Measurements from ENCODE around the gene CERKL.

CERKL gene

GRCh38 chr2:181626671-181627070 lies 30.2 kb downstream of the CERKL start:
- ATAC-seq: no peak

DNA sequence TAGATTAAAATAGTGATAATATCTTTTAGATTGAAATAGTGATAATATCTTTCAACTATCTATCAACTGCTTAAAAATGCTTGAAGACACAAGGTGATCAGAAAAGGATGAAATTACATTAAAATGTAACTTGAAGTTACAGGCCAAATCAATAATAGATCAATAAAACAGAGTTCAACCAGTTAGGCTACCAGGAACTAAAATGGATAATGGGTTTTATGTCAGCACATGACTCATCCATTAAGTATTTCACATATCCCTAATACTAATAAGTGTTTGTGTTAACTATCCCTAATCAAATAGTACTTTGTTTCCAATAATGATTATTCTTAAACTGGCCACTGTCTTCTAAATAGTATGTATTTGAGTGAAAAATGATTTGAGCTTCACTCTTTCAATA lies 33.7 kb downstream of the CERKL start:
- no peak for ATAC-seq

- ATAC-seq: no peak
Measured at GRCh38 chr2:181621779-181622490, 35.0 kb downstream of the CERKL start.

- ATAC-seq: no peak
Measured at GRCh38 chr2:181619516-181619915, 37.4 kb downstream of the CERKL start.

DNA sequence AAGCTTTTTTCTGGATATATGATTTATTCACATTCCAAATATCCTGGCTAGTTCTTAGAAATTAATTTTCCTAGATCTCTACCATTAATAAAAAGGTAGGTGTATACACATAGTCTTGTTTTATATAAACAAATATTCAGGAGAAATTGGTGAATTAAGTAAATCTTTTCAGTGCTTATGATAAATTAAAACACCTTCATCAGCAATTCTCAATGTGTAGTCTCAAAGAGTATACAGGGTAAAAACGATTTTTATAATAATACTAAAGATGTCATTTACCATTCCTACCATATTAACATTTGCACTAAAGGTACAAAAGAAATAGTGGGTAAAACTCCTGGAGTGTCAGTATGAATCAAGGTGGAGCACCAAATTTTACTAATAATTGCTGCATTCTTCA lies 40.2 kb downstream of the CERKL start:
- no peak for ATAC-seq

DNA sequence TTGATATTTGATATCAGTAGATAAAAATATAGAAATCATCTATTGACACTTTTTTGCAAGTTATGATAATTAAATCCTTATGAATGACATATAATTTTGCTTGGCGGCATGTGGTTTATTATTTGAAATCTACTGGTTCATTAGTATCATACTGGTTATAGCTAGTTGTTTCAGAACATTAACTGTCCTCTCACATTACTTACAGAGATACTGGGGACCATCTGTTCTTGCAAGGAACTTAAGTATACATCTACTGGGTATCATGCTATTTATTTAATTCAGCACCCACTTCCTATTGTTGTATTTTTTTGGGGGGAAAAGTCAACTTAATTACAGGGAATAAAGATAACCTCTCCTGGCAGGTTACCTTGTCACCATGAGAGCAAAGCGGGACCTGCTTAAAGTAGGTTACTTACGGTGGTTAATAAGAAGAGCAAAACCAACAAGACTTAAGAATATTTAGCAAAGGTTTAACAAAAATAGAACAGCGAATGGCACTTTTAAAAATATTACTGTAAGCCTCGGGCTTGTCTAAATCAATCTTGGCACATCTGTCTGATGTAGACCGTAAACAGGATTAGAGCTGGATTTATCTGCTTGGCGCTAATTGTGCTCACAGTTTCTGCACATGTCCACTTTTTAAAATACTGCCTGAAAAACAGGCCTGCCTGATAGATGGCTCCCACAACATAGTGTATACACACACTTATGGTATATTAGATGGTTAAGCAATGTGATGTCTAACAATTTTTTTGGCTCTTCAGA lies 41.8 kb downstream of the CERKL start:
- no peak for ATAC-seq

DNA sequence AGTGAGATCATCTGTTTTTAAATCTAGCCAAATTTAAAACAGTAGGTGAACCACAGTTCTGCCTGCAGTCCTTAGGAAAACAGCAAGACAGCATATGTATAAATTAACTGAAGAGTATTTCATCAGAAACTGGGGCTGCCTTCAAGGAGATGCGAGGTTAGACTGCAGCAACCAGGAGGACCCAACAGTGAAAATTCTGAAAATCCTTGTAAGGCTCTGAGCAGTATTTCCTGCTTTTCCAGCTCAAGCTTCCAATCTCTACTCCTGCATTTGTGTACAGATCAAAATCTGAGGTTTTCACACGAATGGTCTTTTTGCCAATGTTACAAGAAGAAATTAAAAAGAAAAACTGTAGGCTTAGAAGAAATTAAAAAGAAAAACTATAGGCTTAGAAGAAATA lies 43.7 kb downstream of the CERKL start:
- no peak for ATAC-seq

- no peak for ATAC-seq
Measured at GRCh38 chr2:181607629-181608590, 49.0 kb downstream of the CERKL start.

DNA sequence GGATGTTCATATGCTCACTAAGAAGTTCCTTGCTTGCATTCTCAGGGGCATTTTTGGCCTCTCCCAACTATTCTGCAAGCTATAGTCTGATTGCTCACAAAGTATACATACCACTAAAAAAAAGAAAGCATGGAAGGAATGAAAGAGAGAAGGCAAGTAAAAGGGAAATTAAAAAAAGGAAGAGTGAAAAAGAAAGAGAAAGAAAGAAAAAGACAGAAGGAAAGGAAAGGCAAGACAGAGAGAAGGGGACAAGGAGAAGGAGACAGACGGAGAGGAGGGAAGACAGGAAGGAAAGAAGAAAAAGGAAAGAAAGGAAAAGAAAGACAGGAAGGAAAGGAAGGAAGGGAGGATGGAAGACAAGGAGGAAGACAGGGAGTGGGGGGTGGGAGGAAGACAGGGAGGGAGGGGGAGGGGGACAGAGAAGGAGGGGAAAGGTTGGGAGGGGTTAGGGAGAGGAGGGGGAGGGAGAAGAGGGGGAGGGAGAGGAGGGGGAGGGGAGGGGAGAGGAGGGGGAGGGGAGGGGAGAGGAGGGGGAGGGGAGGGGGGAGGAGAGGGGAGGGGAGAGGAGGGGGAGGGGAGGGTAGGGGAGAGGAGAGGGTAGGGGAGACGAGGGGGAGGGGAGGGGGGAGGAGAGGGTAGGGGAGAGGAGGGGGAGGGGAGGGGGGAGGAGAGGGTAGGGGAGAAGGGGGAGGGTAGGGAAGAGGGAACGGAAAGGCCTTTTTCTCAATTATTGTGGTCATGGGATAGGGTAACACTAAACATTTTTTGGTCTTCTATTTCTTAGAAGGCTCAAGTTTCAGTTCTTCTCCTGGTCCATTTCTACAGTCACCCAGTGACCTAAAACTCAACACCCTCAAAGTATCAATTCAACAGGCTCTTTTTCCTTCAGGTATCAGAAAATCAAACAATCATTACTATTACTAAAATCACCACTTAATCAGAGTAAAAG lies 50.7 kb downstream of the CERKL start:
- ATAC-seq: no peak

DNA sequence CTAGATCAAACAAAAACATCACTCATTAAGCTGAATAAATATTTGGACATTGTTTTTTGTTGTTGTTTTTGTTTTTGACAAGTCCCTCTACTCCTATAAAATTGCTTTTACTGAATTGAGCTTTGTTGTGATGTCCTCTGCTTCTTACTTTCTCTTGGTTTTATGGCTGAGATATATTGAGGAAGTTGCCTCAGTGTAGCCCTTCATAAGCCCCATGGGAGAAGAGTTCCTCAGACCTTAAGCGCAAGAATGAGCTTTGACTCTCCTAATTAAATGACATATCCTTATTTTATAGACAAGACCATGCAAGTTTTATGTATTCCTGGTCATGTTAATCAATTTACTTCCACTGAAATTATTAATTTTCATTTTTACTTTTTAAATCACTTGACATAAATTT lies 54.9 kb downstream of the CERKL start:
- no peak for ATAC-seq

DNA sequence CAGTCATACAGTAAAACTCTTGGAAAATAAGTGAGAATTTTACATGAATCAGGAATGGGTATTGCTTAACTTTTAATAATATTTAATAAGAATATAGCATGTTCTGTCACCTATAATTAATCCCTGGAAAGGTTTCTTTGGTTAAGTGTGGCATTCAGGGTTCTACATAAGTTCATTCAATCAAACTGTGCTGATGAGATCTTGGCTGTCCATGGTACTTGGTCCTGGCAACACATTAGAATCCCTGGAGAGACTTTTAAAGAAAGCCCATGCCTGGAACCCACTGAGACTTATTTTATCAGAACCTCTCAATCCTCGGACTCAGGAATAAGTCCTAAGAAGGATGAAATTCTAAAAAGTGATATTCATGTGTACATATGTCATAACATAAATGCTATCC lies 60.3 kb downstream of the CERKL start:
- ATAC-seq: no peak

DNA sequence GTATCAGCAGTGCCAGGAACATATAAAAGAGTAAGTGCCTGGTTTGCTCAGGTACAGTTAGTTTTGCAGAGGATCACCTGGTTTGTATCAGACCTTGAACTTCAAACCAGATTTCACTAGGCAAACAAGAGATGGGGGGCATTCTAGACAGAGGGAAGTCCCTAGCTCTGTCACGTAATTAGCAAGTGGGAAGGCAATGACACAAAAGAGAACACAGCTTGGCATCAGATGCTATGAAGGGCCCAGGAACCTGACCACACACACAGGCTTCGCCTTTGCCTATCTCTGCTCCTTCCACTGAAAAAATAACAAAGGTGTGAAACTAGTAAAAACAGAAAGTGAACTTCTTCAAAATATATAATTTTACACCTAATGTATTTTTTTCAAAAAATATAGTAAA lies 62.6 kb downstream of the CERKL start:
- ATAC-seq: no peak

DNA sequence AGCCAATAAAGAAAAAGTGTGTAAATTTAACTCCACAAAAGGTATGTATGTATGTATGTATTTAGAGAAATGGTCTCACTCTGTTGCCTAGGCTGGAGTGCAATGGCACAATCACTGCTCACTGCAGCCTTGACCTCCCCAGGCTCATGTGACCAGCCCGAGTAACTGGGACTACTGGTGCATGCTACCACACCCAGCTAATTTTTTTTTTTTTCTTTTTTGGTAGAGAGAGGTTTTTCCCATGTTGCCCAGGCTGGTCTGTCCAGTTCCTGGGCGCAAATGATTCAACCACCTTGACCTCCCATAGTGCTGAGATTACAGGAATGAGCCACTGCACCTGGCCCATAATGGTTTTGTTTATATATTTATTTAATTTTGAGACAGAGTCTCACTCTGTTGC lies 67.1 kb downstream of the CERKL start:
- no peak for ATAC-seq

DNA sequence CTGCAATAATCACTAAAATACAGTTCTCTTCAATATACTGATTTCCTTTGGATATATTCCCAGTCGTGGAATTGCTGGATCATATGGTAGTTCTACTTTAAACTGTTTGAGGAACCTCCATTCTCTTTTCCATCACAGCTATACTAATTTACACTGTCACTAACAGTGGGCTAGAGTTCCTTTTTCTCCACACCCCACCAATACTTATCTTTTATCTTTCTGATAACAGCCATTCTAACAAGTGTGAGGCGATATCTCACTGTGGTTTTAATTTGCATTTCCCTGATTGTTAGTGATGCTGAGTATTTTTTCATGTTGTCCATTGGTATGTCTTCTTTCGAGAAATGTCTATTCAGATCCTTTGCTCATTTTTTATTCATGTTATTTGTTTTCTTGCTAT lies 68.4 kb downstream of the CERKL start:
- ATAC-seq: no peak

DNA sequence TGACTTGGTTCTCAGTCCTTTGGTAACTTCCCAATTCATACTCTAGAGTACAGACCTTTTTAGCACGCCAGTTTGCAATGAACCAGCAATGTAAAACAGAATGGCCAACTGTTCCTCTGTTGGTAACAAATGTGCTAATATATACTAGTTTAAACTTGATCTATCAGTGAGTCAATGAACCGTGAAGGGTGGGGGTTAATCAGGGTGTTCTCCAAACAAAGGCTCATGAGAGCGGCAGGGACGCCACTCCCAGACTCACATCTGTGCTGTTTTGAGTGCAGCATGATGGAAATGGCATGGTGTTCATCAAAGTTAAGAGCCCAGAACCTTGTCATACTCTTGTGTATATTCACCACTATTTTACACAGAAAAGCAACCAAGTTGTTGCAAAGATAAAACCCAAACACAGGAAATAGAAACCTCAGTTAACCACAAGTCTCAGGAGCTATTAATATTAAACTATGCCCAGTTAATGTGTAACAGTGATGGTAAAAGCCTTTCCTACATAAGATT lies 70.3 kb downstream of the CERKL start:
- peak in 1 of 2 donors; percentile 20 for ATAC-seq

- no peak for ATAC-seq
Measured at GRCh38 chr2:181585732-181586131, 71.2 kb downstream of the CERKL start.

DNA sequence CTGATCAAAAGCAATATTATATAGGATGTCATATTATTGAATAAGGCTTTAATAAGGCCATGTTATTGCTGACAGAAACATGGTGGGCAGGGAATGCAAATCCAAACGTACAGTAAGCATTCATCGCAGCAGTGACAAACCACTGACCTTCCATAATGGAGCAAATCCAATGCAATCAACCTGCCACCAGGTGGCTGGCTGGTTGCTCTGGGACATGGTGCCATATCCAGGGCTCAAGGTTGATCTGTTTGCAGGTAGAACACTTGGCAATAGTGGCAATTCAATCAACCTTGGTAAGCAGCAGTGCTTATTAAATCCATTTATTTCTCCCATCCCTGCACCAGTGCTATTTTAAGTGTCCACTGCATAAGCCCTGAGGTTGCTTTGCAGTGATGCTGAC lies 75.4 kb downstream of the CERKL start:
- no peak for ATAC-seq

- no peak for ATAC-seq
Measured at GRCh38 chr2:181578829-181579228, 78.1 kb downstream of the CERKL start.

GRCh38 chr2:181576431-181576830 lies 80.5 kb downstream of the CERKL start:
- ATAC-seq: no peak

DNA sequence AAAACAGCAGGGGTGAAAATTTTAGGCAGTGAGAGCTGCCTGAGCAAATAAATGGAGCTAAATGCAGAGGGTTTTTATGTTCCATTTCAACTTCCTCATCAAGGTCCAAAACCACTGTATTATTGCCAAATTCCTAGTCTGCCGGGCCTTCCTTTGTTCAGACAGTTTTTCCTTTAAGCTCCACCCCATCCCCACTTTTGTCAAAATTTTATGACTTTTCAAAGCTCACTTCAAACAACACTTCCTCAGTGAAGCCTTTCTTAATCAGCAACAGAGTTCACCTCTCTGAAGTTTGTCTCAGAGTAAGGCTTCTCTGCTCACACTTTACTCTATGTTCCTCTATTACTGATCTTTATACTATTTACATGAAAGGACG lies 81.3 kb downstream of the CERKL start:
- no peak for ATAC-seq

- ATAC-seq: no peak
Measured at GRCh38 chr2:181575024-181575649, 81.8 kb downstream of the CERKL start.

Measured in activated CD4-positive, CD25-positive, alpha-beta regulatory T cell treated with anti-CD3 and anti-CD28 coated beads, Interleukin-2, amount 50 U/mL, for 24 hours (primary cell).